ENCODE results near the gene OXSM.

OXSM gene

GRCh38 chr3:25803833-25804232 lies 13.9 kb downstream of the OXSM start:
- no peak overlapping the region for H3K4me3 ChIP-seq (ENCODE audit: low read length)
- no peaks in the 10 kb centered on the region for H3K9me3 ChIP-seq (ENCODE audit: control insufficient read depth, insufficient read depth, low read length)
- no peak overlapping the region for H3K27ac ChIP-seq (ENCODE audit: low read length)
- H3K36me3 ChIP-seq (ENCODE audit: control insufficient read depth, insufficient read depth, low read length) = no peaks in the 10 kb centered on the region
- H3K27me3 ChIP-seq (ENCODE audit: control insufficient read depth, insufficient read depth, low read length) = no peaks in the 10 kb centered on the region
- DNase-seq (ENCODE audit: low read depth, low spot score) = no peak
- H3K4me1 ChIP-seq (ENCODE audit: control insufficient read depth, insufficient read depth, low read length) = no peaks in the 10 kb centered on the region
- WGBS (ENCODE audit: insufficient coverage, insufficient read length) = no CpG with 5 or more reads among the region's 2 CpGs

- Histone ChIP-seq H3K27me3 (ENCODE audit: control insufficient read depth, insufficient read depth, low read length) (no peaks in the 10 kb centered on the region), H3K27ac (ENCODE audit: low read length) (no peak overlapping the region), H3K9me3 (ENCODE audit: control insufficient read depth, insufficient read depth, low read length) (no peaks in the 10 kb centered on the region), H3K4me3 (ENCODE audit: low read length) (no peak overlapping the region), H3K4me1 (ENCODE audit: control insufficient read depth, insufficient read depth, low read length) (no peaks in the 10 kb centered on the region), H3K36me3 (ENCODE audit: control insufficient read depth, insufficient read depth, low read length) (no peaks in the 10 kb centered on the region)
- DNase-seq (ENCODE audit: low read depth, low spot score) = no peak
- WGBS (ENCODE audit: insufficient coverage, insufficient read length) = no CpG with 5 or more reads among the region's 1 CpG
Observed at GRCh38 chr3:25804676-25805075, 14.8 kb downstream of the OXSM start.

DNA sequence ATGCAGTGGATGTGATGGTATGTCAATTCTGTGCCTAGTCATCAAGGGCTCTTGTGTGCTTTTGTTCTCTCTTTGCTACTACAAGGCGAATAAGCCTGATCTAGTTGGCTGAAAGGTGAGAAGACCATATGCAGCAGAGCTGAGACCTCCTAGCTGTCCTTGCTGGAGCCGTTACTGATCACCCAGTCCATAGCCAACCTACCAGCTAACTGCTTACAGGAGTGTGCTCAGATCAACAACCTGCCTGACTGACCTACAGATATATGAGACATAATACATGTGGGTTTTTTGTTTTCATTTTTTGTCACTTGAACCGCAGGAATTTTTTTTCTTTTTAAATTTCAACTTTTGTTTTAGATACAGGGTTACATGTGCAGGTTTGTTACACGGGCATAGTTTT lies 22.8 kb downstream of the OXSM start:
- no CpG with 5 or more reads among the region's 4 CpGs for WGBS (ENCODE audit: insufficient coverage, insufficient read length)
- Histone ChIP-seq H3K27me3 (ENCODE audit: control insufficient read depth, insufficient read depth, low read length) (no peaks in the 10 kb centered on the region), H3K9me3 (ENCODE audit: control insufficient read depth, insufficient read depth, low read length) (no peaks in the 10 kb centered on the region), H3K36me3 (ENCODE audit: control insufficient read depth, insufficient read depth, low read length) (no peaks in the 10 kb centered on the region), H3K4me3 (ENCODE audit: low read length) (no peak overlapping the region), H3K27ac (ENCODE audit: low read length) (no peak overlapping the region), H3K4me1 (ENCODE audit: control insufficient read depth, insufficient read depth, low read length) (no peaks in the 10 kb centered on the region)
- DNase-seq (ENCODE audit: low read depth, low spot score) = no peak

DNA sequence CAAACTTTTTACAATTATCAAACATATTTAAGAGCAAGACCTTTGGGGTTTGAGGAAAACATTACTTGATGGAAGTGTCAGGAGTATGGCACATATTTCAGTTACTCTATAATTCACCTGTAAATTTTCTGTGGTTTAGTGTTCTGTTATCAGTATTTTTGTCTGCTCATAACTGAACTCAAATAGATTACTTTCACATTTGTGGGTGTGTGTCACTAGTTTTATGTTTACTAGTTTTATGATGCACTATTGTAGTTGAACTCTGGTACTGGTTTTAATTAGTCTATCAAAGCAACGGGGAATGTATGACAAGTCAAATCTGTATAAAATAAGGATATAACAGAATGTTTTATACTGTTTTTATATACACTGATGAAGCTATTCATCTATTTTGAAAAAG lies 27.2 kb downstream of the OXSM start:
- no peak for DNase-seq (ENCODE audit: low read depth, low spot score)
- Histone ChIP-seq H3K36me3 (ENCODE audit: control insufficient read depth, insufficient read depth, low read length) (no peaks in the 10 kb centered on the region), H3K9me3 (ENCODE audit: control insufficient read depth, insufficient read depth, low read length) (no peaks in the 10 kb centered on the region), H3K27me3 (ENCODE audit: control insufficient read depth, insufficient read depth, low read length) (no peaks in the 10 kb centered on the region), H3K27ac (ENCODE audit: low read length) (no peak overlapping the region), H3K4me1 (ENCODE audit: control insufficient read depth, insufficient read depth, low read length) (peaks cover 3% of the 10 kb centered on the region; the same call in 1 of the 2 replicates), H3K4me3 (ENCODE audit: low read length) (no peak overlapping the region)
- no CpG with 5 or more reads among the region's 1 CpG for WGBS (ENCODE audit: insufficient coverage, insufficient read length)

DNA sequence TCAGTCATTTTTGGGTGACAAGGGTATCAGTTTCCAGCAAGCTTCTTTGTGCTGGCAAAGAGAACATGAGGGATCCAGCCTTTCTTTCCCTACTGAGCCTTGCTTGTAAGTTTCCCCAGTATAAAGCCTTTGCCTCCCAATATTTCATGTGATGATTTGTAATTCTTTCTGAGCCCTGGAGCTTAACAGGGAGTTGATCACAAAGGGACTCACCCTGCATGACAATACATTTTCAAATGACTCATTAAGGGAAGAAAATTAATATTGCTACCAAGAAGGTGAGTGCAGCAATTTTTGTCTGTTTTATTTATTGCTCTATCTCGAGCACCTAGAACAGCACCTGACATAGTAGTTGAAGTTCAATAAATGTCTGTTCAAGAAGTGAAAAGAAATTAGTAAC lies 27.7 kb downstream of the OXSM start:
- Histone ChIP-seq H3K4me3 (ENCODE audit: low read length) (no peak overlapping the region), H3K4me1 (ENCODE audit: control insufficient read depth, insufficient read depth, low read length) (peaks cover 3% of the 10 kb centered on the region; the same call in 1 of the 2 replicates), H3K36me3 (ENCODE audit: control insufficient read depth, insufficient read depth, low read length) (no peaks in the 10 kb centered on the region), H3K9me3 (ENCODE audit: control insufficient read depth, insufficient read depth, low read length) (no peaks in the 10 kb centered on the region), H3K27me3 (ENCODE audit: control insufficient read depth, insufficient read depth, low read length) (no peaks in the 10 kb centered on the region), H3K27ac (ENCODE audit: low read length) (no peak overlapping the region)
- no peak for DNase-seq (ENCODE audit: low read depth, low spot score)
- WGBS (ENCODE audit: insufficient coverage, insufficient read length) = no CpG with 5 or more reads among the region's 1 CpG

- H3K27me3 ChIP-seq (ENCODE audit: control insufficient read depth, insufficient read depth, low read length) = no peaks in the 10 kb centered on the region
- no peaks in the 10 kb centered on the region for H3K9me3 ChIP-seq (ENCODE audit: control insufficient read depth, insufficient read depth, low read length)
- no peak overlapping the region for H3K4me3 ChIP-seq (ENCODE audit: low read length)
- peaks cover 3% of the 10 kb centered on the region; the same call in 1 of the 2 replicates for H3K4me1 ChIP-seq (ENCODE audit: control insufficient read depth, insufficient read depth, low read length)
- H3K36me3 ChIP-seq (ENCODE audit: control insufficient read depth, insufficient read depth, low read length) = no peaks in the 10 kb centered on the region
- H3K27ac ChIP-seq (ENCODE audit: low read length) = no peak overlapping the region
- DNase-seq (ENCODE audit: low read depth, low spot score) = no peak
- WGBS (ENCODE audit: insufficient coverage, insufficient read length) = no CpG with 5 or more reads among the region's 4 CpGs
Observed at GRCh38 chr3:25818335-25818734, 28.4 kb downstream of the OXSM start.

- peak; percentile 33 for DNase-seq (ENCODE audit: low read depth, low spot score)
- H3K9me3 ChIP-seq (ENCODE audit: control insufficient read depth, insufficient read depth, low read length) = no peaks in the 10 kb centered on the region
- H3K27me3 ChIP-seq (ENCODE audit: control insufficient read depth, insufficient read depth, low read length) = no peaks in the 10 kb centered on the region
- H3K36me3 ChIP-seq (ENCODE audit: control insufficient read depth, insufficient read depth, low read length) = no peaks in the 10 kb centered on the region
- H3K4me1 ChIP-seq (ENCODE audit: control insufficient read depth, insufficient read depth, low read length) = peaks cover 3% of the 10 kb centered on the region; the same call in 1 of the 2 replicates
- H3K4me3 ChIP-seq (ENCODE audit: low read length) = no peak overlapping the region
- no peak overlapping the region for H3K27ac ChIP-seq (ENCODE audit: low read length)
Observed at GRCh38 chr3:25820366-25820765, 30.5 kb downstream of the OXSM start.

- WGBS (ENCODE audit: insufficient coverage, insufficient read length) = no CpG with 5 or more reads among the region's 4 CpGs
- no peak for DNase-seq (ENCODE audit: low read depth, low spot score)
- Histone ChIP-seq H3K4me3 (ENCODE audit: low read length) (no peak overlapping the region), H3K9me3 (ENCODE audit: control insufficient read depth, insufficient read depth, low read length) (no peaks in the 10 kb centered on the region), H3K4me1 (ENCODE audit: control insufficient read depth, insufficient read depth, low read length) (peaks cover 3% of the 10 kb centered on the region; the same call in 1 of the 2 replicates), H3K27ac (ENCODE audit: low read length) (no peak overlapping the region), H3K27me3 (ENCODE audit: control insufficient read depth, insufficient read depth, low read length) (no peaks in the 10 kb centered on the region), H3K36me3 (ENCODE audit: control insufficient read depth, insufficient read depth, low read length) (no peaks in the 10 kb centered on the region)
Observed at GRCh38 chr3:25820816-25821486, 31.1 kb downstream of the OXSM start.

DNA sequence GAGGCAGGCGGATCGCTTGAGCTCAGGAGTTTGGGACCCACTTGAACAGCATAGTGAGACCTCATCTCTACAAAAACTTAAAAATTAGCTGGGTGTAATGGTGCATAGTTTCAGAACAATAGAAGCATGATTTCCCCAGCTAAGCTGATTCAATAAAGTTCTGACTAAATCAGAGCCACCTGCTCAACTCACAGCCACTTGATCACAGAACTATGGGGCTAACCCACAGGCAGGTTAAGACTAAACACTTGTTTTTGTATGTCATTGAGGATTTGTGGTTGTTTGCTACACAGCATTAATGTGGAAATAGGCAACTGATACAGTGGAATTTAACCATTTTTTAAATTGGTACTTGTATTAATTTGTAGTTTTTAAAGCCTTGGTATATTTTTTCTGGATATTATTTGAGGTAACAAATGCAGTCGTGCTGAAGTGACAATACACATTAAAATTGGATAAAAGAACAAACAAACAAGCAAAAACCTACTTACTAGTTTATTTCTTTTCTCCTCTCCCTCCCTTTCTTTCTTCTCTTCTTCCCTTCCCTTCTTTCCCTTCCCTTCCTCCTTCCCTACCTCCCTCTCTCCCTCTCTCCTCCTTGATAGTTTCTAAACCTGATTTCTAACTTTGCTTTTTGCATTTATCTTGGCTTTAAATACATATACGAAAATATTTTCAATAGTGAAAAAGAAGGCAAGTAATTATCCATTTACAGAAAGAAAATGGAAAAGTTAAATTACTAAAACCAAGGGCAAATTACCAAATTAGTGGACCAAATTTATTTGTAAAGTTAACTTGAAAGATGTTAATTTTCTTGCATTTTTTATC lies 32.1 kb downstream of the OXSM start:
- WGBS (ENCODE audit: insufficient coverage, insufficient read length) = no CpG with 5 or more reads among the region's 4 CpGs
- Histone ChIP-seq H3K9me3 (ENCODE audit: control insufficient read depth, insufficient read depth, low read length) (no peaks in the 10 kb centered on the region), H3K4me3 (ENCODE audit: low read length) (no peak overlapping the region), H3K27me3 (ENCODE audit: control insufficient read depth, insufficient read depth, low read length) (no peaks in the 10 kb centered on the region), H3K36me3 (ENCODE audit: control insufficient read depth, insufficient read depth, low read length) (no peaks in the 10 kb centered on the region), H3K4me1 (ENCODE audit: control insufficient read depth, insufficient read depth, low read length) (peaks cover 3% of the 10 kb centered on the region; the same call in 1 of the 2 replicates), H3K27ac (ENCODE audit: low read length) (no peak overlapping the region)
- DNase-seq (ENCODE audit: low read depth, low spot score) = no peak

GRCh38 chr3:25823314-25823713 lies 33.4 kb downstream of the OXSM start:
- DNase-seq (ENCODE audit: low read depth, low spot score) = no peak
- no CpG with 5 or more reads among the region's 3 CpGs for WGBS (ENCODE audit: insufficient coverage, insufficient read length)
- H3K9me3 ChIP-seq (ENCODE audit: control insufficient read depth, insufficient read depth, low read length) = no peaks in the 10 kb centered on the region
- H3K4me3 ChIP-seq (ENCODE audit: low read length) = no peak overlapping the region
- no peaks in the 10 kb centered on the region for H3K36me3 ChIP-seq (ENCODE audit: control insufficient read depth, insufficient read depth, low read length)
- no peaks in the 10 kb centered on the region for H3K27me3 ChIP-seq (ENCODE audit: control insufficient read depth, insufficient read depth, low read length)
- peaks cover 3% of the 10 kb centered on the region; the same call in 1 of the 2 replicates for H3K4me1 ChIP-seq (ENCODE audit: control insufficient read depth, insufficient read depth, low read length)
- H3K27ac ChIP-seq (ENCODE audit: low read length) = no peak overlapping the region

All from iPS DF 6.9 (cell line).